Body of pancreas (tissue), 4 donors: ENCODE results near the gene ZMYM2. TPM values are rescaled to one million over a fixed set of nuclear protein-coding genes. Genes with fewer than 3 reads are reported as not detected.

ENCODE experiments used
- ATAC-seq: fragments of 150-250 bp; one replicate; pipeline ENCODE4 v1.9.1; 2016
- DNase-seq, 4 donors: peaks; one replicate each; pipeline ENCODE4 v3.0.0-alpha.2; 2019
- H3K27ac ChIP-seq, 4 donors: fragments of 200-600 bp; sonication (generic); 1 replicate in 3 of 4; 2 replicates in 1 of 4; pipeline versions ENCODE4 v1.5.1 to v1.6.1; 2016 to 2019; ENCODE audit warnings: mild to moderate bottlenecking in 1 of 4, mixed read lengths in 1 of 4, moderate library complexity in 1 of 4
- H3K27me3 ChIP-seq, 2 donors: fragments of 200-600 bp; sonication (generic); one replicate each; pipeline ENCODE4 v1.6.0; 2016; ENCODE audit warnings: mild to moderate bottlenecking in 1 of 2
- H3K36me3 ChIP-seq, 2 donors: fragments of 200-600 bp; sonication (generic); replicated peaks in 1 of 2; 2 replicates each; pipeline ENCODE4 v1.5.1; 2016; ENCODE audit warnings: low read depth in 2 of 2; ENCODE audit not compliant: insufficient read depth in 1 of 2
- H3K4me1 ChIP-seq: fragments of 200-600 bp; sonication (generic); one replicate; pipeline ENCODE4 v1.6.0; 2016
- H3K4me3 ChIP-seq, 2 donors: fragments of 200-600 bp; sonication (generic); 1 replicate in 1 of 2; 2 replicates in 1 of 2; pipeline ENCODE4 v1.5.1; 2016 to 2019
- H3K9me3 ChIP-seq, 3 donors: fragments of 200-600 bp; sonication (generic); 1 replicate in 2 of 3; 2 replicates in 1 of 3; pipeline ENCODE4 v1.5.1; 2016
- POLR2A ChIP-seq, 3 donors: fragments of 450-650 bp; IDR thresholded peaks; one replicate each; pipeline ENCODE4 v1.6.1; 2016; ENCODE audit warnings: antibody characterized with exemption in 3 of 3, mild to moderate bottlenecking in 2 of 3
- WGBS, 2 donors: methylation state at CpG; one replicate each; pipeline ENCODE4 v1.1.5; 2017; 5-methylcytosine and 5-hydroxymethylcytosine counted together
- intact Hi-C: fragments of 100-400 bp; cut with DNase I; formaldehyde crosslinking; loops from one replicate; pipeline ENCODE4 v1.15.1; 2023
- total RNA-seq, 2 donors: library from RNA; depleted of rRNA; stranded (reverse); fragments of >200 nt; gene quantifications; one replicate each; pipeline ENCODE4 v1.1.0, GENCODE V29; 2016
- TF ChIP-seq, protein P1 (sequence below), 7 experiments: fragments of 450-650 bp in 4 of 7; fragments of 200-600 bp in 3 of 7; sonication (generic) in 3 of 7; IDR thresholded peaks; one replicate each; pipeline ENCODE4 v1.5.1; 2016 to 2019; ENCODE audit warnings: antibody characterized with exemption in 7 of 7

The ZMYM2 gene
- total RNA-seq, 2 donors from 2014 or later, result 34.6 to 52.1 TPM

DNA sequence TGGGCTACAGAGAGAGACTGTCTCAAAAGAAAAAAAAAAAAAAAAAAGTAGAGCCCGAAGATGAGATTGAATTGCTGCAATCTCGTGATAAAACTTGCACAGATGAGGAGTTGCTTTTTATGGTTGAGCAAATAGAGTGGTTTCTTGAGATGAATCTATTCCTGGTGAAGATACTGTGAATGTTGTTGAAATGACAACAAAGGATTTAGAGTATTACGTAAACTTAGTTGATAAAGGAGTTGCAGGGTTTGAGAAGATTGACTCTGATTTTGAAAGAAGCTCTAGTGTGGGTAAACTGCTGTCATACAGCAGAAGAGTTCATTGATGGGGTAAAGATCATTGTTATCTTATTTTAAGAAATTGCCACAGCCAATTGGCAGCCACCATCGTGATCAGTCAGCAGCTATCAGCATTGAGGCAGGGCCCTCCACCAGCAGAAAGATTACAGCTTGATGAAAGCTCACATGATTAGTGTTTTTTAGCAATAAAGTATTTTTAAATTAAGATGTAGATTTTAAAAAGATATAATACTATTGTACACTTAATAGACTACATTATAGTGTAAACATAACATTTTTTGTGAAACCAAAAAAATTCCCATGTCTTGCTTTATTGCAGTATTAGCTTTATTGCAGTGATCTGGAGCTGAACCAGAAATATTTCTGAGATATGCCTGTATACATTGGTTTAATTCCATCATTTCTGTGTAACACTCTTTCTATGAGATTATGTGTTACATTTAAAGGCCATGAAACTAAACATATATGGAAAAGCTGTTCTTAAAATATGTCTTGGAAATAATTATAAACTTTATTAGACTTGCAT is 43.1 kb downstream of the ZMYM2 start:
- DNase-seq (no peak), ATAC-seq (no peak)
- TF ChIP-seq POLR2A (IDR thresholded peaks at IDR 0.05), result no peak
- TF ChIP-seq, protein P1, sequence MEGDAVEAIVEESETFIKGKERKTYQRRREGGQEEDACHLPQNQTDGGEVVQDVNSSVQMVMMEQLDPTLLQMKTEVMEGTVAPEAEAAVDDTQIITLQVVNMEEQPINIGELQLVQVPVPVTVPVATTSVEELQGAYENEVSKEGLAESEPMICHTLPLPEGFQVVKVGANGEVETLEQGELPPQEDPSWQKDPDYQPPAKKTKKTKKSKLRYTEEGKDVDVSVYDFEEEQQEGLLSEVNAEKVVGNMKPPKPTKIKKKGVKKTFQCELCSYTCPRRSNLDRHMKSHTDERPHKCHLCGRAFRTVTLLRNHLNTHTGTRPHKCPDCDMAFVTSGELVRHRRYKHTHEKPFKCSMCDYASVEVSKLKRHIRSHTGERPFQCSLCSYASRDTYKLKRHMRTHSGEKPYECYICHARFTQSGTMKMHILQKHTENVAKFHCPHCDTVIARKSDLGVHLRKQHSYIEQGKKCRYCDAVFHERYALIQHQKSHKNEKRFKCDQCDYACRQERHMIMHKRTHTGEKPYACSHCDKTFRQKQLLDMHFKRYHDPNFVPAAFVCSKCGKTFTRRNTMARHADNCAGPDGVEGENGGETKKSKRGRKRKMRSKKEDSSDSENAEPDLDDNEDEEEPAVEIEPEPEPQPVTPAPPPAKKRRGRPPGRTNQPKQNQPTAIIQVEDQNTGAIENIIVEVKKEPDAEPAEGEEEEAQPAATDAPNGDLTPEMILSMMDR (IDR thresholded peaks at IDR 0.05), result no peak
- 65 to 72% methylated on average over 4 of the region's 4 CpGs for WGBS, 2 donors
- H3K27ac ChIP-seq, result no peak overlapping the region
- H3K4me1 ChIP-seq, result peaks cover 10% of the 10 kb centered on the region
- peaks cover 0 to 10% of the 10 kb centered on the region in 2 donors for H3K36me3 ChIP-seq
- H3K9me3 ChIP-seq, result no peaks in the 10 kb centered on the region
- H3K4me3 ChIP-seq, result no peak overlapping the region
- intact Hi-C loops, result no loop called here
- H3K27me3 ChIP-seq, result no peaks in the 10 kb centered on the region

DNA sequence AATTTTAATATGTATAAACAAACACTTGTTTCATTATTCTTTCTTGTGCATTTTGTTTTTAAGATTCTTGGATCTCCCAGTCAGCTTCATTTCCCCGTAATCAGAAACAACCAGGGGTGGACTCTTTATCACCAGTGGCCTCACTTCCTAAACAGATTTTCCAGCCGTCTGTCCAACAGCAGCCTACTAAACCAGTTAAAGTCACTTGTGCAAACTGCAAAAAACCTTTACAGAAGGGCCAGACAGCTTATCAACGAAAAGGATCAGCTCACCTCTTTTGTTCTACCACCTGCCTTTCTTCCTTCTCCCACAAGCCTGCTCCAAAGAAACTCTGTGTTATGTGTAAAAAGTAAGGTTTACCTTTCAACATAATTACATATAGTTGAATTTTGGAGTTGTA is 44.3 kb downstream of the ZMYM2 start:
- DNase-seq (no peak), ATAC-seq (no peak)
- Histone ChIP-seq H3K27me3 (no peaks in the 10 kb centered on the region), H3K4me1 (peaks cover 10% of the 10 kb centered on the region), H3K4me3 (no peak overlapping the region), H3K27ac (peak overlapping the region in 1 of 4 donors; percentile 22), H3K9me3 (no peaks in the 10 kb centered on the region), H3K36me3 (peaks cover 0 to 14% of the 10 kb centered on the region in 2 donors)
- TF ChIP-seq, protein P1 (IDR thresholded peaks at IDR 0.05), result no peak
- TF ChIP-seq POLR2A (IDR thresholded peaks at IDR 0.05), result no peak
- intact Hi-C loops, result no loop called here
- WGBS, 2 donors, result 23 to 37% methylated on average over 3 of the region's 3 CpGs

DNA sequence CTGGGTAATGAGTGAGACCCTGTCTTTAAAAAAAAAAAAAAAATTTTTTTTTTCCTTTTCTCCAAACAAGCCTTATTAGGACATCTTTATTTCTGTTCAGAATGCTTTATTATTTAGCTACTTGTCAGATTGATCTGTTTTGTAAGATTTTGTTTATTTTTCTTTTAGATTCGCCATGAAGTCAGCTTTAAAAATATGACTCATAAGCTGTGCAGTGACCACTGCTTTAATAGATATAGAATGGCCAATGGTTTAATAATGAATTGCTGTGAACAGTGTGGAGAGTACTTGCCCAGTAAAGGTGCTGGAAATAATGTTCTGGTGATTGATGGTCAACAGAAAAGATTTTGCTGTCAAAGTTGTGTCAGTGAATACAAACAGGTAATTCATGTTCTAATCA is 47.7 kb downstream of the ZMYM2 start:
- 67% methylated on average over 1 of the region's 1 CpG for WGBS, 2 donors
- Histone ChIP-seq H3K4me3 (no peak overlapping the region), H3K9me3 (no peaks in the 10 kb centered on the region), H3K27ac (no peak overlapping the region), H3K27me3 (no peaks in the 10 kb centered on the region), H3K36me3 (peaks cover 0 to 21% of the 10 kb centered on the region in 2 donors), H3K4me1 (peaks cover 10% of the 10 kb centered on the region)
- ATAC-seq (no peak), DNase-seq (no peak)
- TF ChIP-seq POLR2A (IDR thresholded peaks at IDR 0.05), result no peak
- TF ChIP-seq, protein P1 (IDR thresholded peaks at IDR 0.05), result no peak
- intact Hi-C loops, result no loop called here

DNA sequence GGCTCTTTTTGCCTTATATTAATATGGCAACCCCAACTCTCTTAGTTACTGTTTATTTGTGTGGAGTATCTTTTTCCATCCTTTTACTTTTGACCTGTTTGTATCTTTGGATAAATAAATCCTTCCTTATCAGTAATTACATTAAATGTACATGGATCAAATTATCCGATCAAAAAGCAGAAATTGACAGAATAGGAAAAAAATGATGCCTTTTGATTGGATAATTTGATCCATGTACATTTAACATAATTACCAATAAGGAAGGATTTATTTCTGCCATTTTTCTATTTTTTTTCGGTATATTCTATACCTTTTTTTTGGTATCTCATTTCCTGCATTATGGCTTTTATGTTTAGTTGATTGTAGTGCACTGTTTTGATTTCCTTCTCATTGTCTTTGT is 57.2 kb downstream of the ZMYM2 start:
- TF ChIP-seq, protein P1 (IDR thresholded peaks at IDR 0.05), result no peak
- TF ChIP-seq POLR2A (IDR thresholded peaks at IDR 0.05), result no peak
- Histone ChIP-seq H3K27ac (no peak overlapping the region), H3K9me3 (peaks cover 0 to 7% (median 0%) of the 10 kb centered on the region in 3 donors), H3K36me3 (peaks cover 0 to 1% of the 10 kb centered on the region in 2 donors), H3K4me3 (no peak overlapping the region), H3K27me3 (no peaks in the 10 kb centered on the region), H3K4me1 (no peaks in the 10 kb centered on the region)
- ATAC-seq (no peak), DNase-seq (no peak)
- intact Hi-C loops, result no loop called here
- 96 to 97% methylated on average over 2 of the region's 2 CpGs for WGBS, 2 donors
